Nephron progenitor cell (in vitro differentiated cells): ENCODE data around the gene NUDCD3.

Experiments used
- DNase-seq: peaks from one replicate; pipeline ENCODE4 v3.0.0; 2021
- H3K27ac Mint-ChIP-seq: 2 replicates; pipeline ENCODE4 v1.8.0; 2021; ENCODE audit warnings: mild to moderate bottlenecking, moderate library complexity, mixed read lengths
- H3K27me3 Mint-ChIP-seq: 2 replicates; pipeline ENCODE4 v1.8.0; 2021; ENCODE audit warnings: mild to moderate bottlenecking, low read depth, mixed read lengths; ENCODE audit not compliant: poor library complexity
- H3K36me3 Mint-ChIP-seq: 2 replicates; pipeline ENCODE4 v1.8.0; 2021; ENCODE audit warnings: low read depth, mixed read lengths
- H3K4me1 Mint-ChIP-seq: 2 replicates; pipeline ENCODE4 v1.8.0; 2021; ENCODE audit warnings: mixed read lengths
- H3K4me3 Mint-ChIP-seq: 2 replicates; pipeline ENCODE4 v1.8.0; 2021; ENCODE audit warnings: mild to moderate bottlenecking, moderate library complexity, mixed read lengths
- H3K9me3 Mint-ChIP-seq: 2 replicates; pipeline ENCODE4 v1.8.0; 2021; ENCODE audit warnings: mild to moderate bottlenecking, moderate library complexity, mixed read lengths
- TF ChIP-seq, protein P1 (sequence below): fragments of 200-600 bp; sonication (generic); IDR thresholded peaks from 2 replicates; pipeline ENCODE4 v1.5.0; 2021; ENCODE audit warnings: antibody characterized with exemption

NUDCD3 gene

DNA sequence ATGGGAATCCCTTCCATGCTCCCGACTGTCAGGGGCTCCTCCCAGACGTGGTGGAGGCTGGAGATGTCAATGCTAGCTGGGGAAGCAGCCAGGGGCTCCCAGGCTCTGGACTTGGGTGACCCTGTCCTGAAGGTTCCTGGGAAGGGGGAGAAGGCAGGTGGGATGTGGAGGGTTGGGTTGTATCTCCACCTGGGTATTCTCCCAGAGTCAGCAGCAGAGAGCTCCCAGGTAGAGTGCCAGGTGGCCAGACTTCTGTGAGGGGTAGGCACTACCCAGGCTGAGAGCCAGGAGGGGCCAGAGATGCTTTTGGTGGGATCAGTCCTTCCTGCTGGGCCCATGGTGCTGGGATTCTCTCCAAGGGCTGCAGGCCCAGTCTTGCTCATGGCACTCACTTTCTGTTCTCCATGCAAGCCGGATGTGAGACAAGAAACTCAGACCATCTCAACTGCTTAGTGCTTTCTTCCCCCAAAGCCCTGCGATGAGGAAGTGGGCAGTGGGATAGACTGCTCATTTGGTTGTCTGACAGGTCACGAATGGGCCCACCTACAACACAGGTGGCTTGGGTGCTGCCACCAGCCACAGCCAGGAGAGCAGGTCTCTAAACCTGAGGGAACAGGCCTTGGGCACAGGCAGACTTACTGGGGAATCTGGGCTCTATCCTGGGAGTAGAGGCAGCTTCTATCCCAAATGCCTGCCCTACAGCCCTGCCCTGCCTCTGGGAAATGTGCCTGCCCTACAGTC is 112.6 kb downstream of the NUDCD3 start:
- Mint-ChIP-seq H3K27me3 (peaks cover 11% of the 10 kb centered on the region), H3K27ac (no peak overlapping the region), H3K4me1 (no peaks in the 10 kb centered on the region), H3K36me3 (no peaks in the 10 kb centered on the region), H3K4me3 (no peak overlapping the region), H3K9me3 (no peaks in the 10 kb centered on the region)
- TF ChIP-seq, protein P1, sequence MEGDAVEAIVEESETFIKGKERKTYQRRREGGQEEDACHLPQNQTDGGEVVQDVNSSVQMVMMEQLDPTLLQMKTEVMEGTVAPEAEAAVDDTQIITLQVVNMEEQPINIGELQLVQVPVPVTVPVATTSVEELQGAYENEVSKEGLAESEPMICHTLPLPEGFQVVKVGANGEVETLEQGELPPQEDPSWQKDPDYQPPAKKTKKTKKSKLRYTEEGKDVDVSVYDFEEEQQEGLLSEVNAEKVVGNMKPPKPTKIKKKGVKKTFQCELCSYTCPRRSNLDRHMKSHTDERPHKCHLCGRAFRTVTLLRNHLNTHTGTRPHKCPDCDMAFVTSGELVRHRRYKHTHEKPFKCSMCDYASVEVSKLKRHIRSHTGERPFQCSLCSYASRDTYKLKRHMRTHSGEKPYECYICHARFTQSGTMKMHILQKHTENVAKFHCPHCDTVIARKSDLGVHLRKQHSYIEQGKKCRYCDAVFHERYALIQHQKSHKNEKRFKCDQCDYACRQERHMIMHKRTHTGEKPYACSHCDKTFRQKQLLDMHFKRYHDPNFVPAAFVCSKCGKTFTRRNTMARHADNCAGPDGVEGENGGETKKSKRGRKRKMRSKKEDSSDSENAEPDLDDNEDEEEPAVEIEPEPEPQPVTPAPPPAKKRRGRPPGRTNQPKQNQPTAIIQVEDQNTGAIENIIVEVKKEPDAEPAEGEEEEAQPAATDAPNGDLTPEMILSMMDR = no peak
- DNase-seq = no peak

- Mint-ChIP-seq H3K36me3 (no peaks in the 10 kb centered on the region), H3K4me1 (no peaks in the 10 kb centered on the region), H3K9me3 (no peaks in the 10 kb centered on the region), H3K4me3 (no peak overlapping the region), H3K27ac (no peak overlapping the region), H3K27me3 (peaks cover 14% of the 10 kb centered on the region)
- no peak for DNase-seq
- TF ChIP-seq, protein P1 = no peak
Observed at GRCh38 chr7:44377134-44377463, 113.4 kb downstream of the NUDCD3 start.

- H3K4me1 Mint-ChIP-seq = no peaks in the 10 kb centered on the region
- TF ChIP-seq, protein P1 = no peak
Observed at GRCh38 chr7:44376429-44377133, 113.9 kb downstream of the NUDCD3 start.

DNA sequence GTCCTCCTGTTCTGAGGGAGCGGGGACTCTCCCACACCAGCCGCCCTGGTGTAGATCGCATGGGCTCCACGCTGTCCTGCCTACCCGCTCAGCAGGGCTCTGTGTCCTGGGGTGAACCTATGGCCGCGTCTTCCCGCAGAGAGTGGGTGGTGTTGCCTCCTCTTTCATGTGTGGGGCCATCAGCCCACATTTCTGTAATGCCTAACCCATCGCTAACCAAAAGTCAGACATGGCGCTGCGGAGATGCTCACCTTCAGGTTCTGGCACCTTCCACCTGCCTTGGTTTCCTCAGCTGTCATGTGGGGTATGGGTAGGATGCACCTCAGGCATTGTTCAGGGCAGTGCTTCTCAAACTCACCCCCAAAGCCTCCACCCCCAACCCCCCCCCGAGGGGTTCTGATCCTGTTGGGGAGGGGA is 114.5 kb downstream of the NUDCD3 start:
- no peak for DNase-seq
- TF ChIP-seq, protein P1 = no peak
- Mint-ChIP-seq H3K27me3 (peaks cover 22% of the 10 kb centered on the region), H3K27ac (no peak overlapping the region), H3K36me3 (no peaks in the 10 kb centered on the region), H3K4me1 (no peaks in the 10 kb centered on the region), H3K4me3 (no peak overlapping the region), H3K9me3 (no peaks in the 10 kb centered on the region)

More at GRCh38 chr7:44376429-44377133, 113.9 kb downstream of the NUDCD3 start:
- H3K4me3 Mint-ChIP-seq = no peak overlapping the region
- peaks cover 16% of the 10 kb centered on the region for H3K27me3 Mint-ChIP-seq
- H3K9me3 Mint-ChIP-seq = no peaks in the 10 kb centered on the region
- no peaks in the 10 kb centered on the region for H3K36me3 Mint-ChIP-seq
- H3K27ac Mint-ChIP-seq = no peak overlapping the region
- DNase-seq = no peak

DNA sequence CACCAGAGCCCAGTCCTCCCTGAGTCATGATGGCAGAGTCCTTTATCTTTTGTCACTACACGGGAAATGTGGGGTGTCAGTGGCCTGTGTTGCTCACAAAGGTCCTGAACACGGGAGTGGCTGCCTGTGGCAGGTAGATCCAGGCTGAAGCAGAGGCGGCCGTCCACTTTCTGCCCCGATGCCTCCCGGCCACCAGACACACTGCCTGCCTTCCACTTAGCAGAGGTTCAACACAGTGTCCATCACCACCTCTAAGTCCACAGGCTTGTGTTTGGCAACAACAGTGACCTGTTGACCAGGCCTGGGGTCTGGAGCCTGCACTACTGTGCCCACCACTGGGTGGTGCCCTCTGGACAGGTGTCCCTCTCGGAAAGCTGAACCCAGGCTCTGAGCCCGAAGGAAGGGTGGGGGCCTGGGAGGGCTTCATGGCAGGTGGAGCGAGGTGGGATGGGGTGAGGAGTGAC is 115.2 kb downstream of the NUDCD3 start:
- Mint-ChIP-seq H3K27ac (no peak overlapping the region), H3K4me3 (no peak overlapping the region), H3K9me3 (no peaks in the 10 kb centered on the region), H3K36me3 (no peaks in the 10 kb centered on the region), H3K27me3 (peaks cover 29% of the 10 kb centered on the region), H3K4me1 (no peaks in the 10 kb centered on the region)
- DNase-seq = peak; percentile 19
- TF ChIP-seq, protein P1 = no peak
